D341Med (cell line): ENCODE results near the gene NRSN1.
"Not testable (repeated sequence)": the region's sequence is repeated elsewhere in the genome, so short reads cannot be mapped to it uniquely, and the experiment has no call there.

Experiments used
- DNase-seq: peaks from one replicate; pipeline ENCODE4 v3.0.0; 2012; ENCODE audit warnings: low spot score

The NRSN1 gene

DNA sequence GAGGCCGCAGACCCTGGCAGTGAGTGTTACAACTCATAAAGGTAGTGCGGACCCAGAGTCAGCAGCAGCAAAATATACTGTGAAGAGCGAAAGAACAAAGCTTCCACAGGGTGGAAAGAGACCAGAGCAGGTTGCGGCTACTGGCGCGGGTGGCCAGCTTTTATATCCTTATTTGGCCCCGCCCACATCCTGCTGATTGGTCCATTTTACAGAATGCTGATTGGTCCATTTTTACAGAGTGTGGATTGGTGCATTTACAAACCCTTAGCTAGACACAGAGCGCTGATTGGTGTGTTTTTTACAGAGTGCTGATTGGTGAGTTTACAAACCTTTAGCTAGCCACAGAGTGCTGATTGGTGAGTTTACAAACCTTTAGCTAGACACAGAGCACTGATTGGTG, 16.7 kb downstream of the NRSN1 start:
- DNase-seq: not testable (repeated sequence)

DNA sequence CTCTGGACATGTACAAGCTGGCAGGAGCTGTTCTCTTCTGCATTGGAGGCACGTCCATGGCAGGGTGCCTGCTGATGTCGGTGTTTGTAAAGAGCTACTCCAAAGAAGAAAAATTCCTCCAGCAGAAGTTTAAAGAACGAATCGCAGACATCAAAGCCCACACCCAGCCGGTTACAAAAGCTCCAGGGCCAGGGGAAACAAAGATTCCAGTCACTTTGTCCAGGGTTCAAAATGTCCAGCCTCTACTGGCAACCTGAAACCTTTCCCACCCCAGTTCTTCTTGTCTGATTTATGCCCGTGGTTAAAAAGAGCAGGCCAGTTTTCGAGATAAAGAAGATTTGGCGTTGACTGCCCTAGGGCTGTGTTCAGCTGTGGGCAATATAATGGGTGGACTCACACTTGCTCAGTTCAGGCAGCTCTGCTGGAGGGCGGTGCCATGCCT, 19.7 kb downstream of the NRSN1 start:
- no peak for DNase-seq

DNA sequence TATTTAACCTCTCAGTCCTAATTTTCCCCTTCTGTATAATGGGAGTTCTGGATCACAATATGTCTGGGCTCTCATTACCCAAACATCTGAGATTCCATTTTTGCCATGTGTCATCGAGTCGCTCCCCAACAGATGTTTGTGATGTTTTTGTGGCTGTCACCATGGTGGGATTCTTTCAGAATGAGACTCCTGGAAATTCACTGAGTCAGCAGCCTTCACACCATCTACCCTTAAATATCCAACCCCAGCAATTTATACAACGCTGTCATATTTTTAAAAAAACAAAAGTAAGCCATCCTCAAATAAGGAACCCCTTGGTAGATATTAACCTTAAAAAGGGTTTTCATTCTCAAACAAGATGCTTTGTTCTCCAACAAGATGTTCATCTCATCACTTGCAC, 20.9 kb downstream of the NRSN1 start:
- no peak for DNase-seq

DNA sequence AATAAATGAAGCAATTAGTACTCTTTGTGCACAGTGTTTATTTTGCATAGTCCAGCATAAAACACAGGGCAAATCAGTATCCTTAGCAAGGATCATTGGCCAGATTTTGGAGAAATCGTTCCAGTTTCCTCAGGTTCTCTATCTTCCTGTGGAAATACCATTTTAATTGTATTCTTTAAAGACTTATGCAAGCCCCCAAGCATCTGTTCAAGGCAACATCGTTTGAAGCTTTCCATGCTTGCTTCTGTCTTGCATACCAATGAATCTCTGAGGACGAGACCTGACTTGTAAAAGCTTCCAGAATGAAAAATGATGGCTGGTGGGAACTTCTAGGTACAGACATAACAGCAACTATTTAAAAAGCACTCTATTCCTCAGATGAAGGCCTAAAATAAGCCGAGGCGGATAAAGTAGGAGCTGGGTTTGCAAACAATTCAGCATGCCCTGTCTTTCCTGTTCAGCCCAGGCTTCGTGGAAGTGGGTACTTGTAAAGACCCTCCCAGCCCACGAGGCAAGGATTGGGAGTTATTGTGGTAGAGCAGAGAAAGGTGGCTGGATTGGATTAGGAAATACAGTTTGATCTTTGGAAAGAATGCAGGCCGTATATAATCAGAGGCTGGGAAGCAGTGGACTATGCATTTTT, 21.6 kb downstream of the NRSN1 start:
- DNase-seq: no peak

DNA sequence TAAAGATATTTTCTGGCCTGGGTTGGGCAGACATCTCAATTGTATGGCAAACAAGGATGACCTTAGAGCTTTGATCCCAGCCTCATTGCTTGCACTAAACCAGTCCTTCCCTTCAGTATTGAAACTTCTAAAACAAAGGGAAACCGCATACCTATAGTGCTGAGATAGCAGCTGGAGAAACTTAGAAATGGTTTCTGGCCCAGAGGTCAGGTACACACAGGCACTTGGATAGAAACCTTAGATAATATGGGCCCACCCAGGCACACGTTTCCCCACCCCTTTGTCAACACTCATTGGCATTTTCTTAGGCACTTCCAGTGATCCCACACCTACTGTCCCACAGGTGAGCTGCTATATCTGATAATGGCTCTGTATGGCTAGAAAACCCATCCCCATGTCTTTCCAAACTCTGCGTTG, 22.1 kb downstream of the NRSN1 start:
- DNase-seq: no peak

DNA sequence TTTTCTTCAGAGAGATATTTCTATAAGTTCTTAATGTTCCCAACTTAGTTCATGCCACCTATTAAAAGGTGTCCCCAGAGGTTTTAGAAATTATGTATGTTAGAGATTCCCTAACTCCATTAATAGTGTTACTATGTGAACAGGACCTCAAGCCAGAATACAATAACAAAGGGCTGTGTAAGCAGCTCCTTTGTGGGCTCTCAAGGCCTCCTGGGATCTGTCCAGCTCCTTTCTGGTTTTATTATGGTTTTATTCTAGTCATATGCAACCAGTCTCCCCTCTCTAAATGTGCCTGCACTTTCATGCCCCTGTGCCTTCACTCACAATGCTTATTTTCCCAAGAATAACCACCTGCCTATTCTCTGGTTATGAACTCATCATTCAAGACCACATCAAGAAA, 22.7 kb downstream of the NRSN1 start:
- DNase-seq: no peak

DNA sequence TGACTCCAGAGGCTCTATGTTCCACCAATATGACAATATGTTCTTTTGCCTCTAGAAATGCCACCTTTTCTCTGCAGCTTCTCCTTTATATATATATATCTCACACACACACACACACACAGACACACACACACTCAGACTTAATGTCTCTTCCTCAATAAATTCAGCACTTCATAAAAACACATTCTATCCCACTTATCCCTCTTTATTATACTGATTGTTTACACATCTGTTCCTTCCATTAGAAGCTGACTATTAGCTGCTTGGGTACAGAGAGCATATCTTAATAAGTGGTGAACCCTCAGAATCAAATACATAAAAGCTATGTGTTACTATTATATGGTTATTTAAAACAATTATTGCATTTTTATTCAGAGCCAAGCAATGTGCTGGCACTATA, 23.3 kb downstream of the NRSN1 start:
- no peak for DNase-seq

DNA sequence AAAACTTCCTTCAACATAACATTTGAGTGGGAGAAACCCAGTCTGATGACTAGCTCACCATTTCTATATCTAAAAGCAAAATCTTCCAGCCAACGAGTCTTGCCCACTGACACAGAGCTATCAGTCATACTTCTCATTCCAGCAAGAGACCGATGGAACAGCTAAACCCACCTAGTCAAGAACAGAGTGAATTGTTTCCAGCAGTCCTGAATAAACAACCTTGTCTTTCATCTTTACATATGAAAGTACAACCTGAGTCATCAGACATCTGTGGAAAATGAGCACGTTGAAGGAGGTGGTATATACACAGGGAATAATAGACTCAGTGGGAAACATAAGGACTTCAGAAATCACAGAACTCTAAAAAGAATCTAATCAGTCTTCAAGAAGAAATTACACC, 23.8 kb downstream of the NRSN1 start:
- DNase-seq: no peak

DNA sequence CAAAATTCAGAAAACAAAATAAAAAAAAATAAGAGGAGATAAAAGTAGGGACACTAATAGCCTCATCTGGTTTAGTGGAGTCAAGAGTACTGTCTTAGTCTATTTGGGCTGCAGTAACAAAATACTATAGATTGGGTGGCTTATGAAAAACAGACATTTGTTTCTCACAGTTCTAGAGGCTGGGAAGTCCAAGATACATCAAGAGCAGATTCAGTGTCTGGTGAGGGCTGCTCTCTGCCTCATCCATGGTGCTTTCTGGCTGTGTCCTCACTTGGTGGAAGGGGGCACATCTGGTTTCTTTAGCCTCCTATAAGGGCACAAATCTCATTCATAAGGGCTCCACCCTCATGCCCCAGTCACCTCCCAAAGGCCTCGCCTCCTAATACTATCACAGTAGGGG, 26.0 kb downstream of the NRSN1 start:
- DNase-seq: no peak

DNA sequence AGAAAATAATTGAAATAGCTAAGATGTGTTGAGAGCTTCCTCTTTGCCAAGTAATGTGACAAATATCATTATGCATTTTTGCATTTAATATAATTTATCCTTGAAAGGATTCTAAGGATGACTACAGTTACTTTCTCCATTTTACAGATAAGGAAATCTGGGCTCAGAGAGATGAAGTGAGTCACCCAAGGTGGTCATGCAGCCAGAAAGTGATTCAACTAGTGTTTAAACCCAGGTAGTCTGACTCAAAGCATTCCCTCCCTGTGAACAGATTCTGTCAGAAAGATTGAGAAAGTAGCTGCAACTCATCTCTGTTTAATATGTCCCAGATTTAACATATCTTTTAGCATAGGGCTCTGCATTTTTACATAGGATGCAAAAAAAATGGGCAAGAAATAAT, 28.1 kb downstream of the NRSN1 start:
- DNase-seq: no peak

DNA sequence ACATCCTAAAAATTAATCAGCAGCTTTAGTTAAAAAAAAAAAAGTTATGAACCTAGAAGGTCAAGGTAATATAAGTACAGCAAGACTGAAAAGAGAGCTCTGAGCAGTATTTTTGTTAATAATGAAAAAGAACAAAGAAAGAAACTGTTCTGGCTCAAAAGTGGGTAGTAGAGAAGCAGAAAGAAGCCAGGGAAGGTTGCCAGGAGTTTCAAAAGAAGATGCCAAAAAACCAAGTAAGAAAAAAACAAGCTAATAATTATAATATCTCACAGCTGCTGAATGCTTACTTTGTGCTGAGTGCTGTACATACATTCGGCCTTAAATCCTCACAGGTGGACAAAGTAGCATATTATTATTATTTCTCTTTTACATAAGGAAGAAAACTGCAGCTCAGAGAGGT, 31.9 kb downstream of the NRSN1 start:
- DNase-seq: no peak

DNA sequence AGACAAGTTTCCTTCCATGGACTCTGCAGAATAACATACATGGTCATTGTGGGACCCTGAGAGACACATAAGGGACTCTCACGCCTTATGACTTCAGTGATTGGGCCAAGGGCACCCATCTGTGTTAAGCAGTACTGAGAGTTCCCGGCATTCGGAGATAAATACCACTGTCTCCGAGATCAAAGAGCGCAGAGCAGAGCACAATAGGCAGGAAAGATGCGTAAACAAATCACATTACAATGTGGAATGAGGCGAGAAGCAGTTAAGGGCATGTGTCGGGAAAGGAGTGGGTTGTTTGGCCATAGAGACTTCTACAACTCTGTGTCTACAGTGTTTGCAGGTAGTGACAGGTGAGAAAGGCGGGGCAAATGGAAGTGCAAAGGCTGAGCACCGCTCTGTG, 57.6 kb downstream of the NRSN1 start:
- DNase-seq: no peak

DNA sequence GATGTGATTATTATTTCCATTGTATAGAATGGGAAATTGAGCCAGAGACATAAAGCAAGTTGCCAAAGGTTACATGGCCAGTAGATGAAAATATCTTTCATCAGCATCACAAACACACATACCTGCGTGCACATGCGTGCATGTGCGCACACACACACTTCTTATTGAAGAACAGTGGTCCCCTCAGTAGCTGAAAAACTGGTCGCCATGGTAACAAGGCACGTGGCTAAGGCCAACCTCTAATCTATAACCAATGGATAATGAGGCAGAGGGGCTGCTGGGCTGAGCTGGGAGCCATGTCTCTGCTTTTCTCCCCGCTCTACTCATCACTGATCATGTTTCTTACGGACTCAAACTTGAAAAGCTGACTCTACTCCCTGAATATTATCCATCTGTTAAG, 60.3 kb downstream of the NRSN1 start:
- DNase-seq: no peak

DNA sequence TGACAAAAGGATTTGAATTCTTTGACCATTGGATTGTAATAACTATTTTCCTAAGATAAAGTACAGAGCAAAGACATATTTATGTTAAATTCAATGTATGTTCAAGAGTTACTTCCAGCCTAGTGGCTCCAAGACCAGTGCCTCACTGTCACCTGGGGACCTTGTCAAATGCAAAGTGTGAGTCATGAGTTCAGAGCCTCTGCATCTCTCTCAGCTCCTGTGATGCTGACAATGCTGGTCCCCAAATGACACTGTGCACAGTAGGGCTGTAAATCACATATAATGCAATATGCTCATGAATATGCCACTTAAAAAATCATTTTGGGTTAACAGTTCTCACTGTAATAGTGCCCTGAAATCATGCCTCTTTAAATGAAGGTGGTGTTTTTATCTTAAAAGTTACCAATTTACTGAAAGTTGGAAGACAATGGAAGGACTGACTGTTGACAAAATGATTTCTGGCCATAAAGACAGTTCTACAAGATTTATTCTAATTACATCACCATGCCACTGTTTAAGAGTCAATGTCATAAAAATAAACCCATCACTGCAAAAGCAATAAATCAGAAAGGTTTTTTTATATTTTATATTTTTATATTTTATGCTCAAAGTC, 62.1 kb downstream of the NRSN1 start:
- no peak for DNase-seq

DNA sequence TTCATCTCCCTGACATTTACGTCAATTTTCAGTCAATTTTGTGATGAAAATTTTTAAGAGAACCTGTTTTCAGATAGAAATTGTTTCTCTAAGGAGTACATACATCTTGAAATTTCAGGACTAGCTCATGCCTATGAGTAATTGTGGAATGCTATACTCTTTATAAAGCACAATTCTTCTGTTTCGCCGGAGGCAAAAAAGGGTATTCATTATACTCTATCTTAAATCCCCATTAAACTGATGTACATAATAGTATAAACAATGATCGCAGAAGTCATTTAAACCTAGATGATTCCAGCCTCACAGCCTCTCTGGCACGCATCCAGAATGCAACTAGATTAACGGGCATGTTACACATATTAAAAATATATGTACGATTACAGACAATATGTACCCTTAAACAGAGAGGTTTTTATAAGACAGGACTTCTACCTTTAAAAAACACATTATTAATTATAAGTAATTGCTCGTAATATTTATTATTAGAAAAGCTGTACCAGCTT, 62.6 kb downstream of the NRSN1 start:
- DNase-seq: no peak

DNA sequence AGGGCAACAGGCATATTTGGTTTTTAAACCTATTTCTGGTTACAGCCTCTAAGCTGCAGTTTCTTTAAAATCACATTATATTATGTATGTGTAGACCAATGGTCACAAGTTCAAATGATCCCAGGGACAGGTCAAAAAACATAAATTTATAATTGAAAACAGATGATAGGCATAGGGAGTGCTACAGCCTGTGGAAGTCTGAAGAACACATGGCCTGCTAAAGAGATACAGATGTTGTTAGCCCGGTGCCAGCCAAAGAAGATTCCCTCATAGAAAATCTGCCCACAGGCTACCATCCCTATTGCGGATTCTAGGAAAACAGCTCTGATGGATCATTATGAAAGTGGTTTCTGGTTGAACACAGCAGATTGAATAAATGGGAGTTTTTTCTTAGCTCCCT, 65.3 kb downstream of the NRSN1 start:
- no peak for DNase-seq

DNA sequence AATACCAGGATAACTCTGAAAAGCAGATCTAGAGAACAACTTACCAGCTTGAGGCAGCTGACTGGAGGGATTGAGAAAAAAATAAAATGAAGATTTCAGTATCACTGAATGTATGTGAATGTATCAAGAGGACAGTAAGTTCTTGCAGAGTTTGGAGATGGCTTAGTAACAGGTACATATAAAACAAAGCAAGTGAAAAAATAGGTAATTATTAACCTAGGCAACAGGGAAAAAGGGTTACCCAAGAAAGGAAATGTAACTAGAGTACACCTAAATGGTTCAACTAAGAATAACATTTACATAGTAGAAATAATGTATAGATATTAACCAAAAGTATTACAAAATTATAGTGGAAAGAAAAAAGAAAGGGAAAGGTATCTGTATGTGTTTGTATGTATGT, 67.3 kb downstream of the NRSN1 start:
- no peak for DNase-seq

DNA sequence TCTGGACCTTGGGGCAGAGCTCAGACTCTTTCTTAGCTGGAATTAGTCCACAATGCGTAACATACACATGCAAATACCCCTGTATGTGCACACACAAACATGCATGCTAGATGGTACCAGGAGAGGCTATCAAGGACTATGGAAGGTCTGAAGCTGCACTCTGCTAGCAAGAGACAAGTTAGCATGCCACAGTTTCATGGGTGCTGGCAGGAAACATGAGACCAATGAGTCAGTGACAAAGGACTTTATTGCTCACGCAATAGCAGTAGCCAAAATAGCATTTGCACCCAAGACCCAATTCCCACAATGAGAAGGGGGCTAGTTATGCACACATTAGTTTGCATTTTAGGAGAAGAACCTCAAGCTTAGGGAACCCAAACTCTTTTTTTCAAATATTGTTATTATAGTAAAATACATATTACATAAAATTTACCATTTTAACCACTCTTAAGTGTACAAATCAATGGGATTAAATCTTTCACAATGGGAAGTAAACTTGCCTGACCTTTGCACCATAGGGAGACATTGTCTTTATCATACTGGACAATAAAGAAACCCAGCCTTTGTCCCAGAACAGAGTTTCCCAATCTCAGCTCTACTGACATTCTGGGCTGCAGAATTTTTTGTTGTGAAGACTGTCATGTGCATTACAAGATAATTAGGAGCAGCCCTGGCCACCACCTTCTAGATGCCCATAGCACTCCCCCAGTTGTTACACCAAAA, 69.1 kb downstream of the NRSN1 start:
- no peak for DNase-seq

DNA sequence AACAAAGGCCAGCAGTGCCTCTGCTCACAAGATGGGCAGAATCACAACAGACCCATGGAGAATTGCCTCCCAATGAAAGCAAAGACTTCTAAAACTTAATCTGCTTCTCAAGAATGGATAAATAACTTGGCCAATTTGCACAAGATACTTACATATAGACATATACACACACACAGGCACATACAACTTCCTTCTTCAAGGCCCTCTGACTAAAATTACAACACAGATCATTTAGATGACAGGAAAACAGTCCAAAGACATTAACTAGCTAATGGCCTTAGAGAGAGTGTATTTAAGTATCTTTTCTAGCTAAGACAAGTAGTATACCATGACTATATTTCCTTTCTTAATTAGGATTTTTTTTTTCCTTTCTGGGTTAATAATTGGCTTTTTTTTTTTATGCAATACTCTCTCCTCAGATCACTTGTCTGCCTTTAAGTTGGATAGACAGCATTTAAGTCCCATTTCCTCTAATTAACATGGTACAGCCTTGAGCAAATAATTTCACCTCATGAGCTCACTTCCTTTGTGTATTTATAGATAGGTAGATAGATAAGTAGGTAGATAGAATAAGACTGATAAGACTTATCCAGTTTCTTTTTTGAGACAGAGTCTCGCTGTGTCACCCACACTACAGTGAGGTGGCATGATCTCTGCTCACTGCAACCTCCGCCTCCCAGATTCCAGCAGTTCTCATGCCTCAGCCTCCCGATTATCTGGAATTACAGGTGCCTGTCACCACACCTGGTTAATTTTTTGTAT, 70.0 kb downstream of the NRSN1 start:
- DNase-seq: no peak
